HUES64 (cell line): ENCODE data around the gene ERBB2. TPM values are rescaled to one million over a fixed set of nuclear protein-coding genes. Genes with fewer than 3 reads are reported as not detected.

Source experiments
- H3K27ac ChIP-seq: 2 replicates; pipeline ENCODE4 v1.7.0; 2013; ENCODE audit warnings: low read depth, low read length, inconsistent platforms
- H3K27me3 ChIP-seq: 2 replicates; pipeline ENCODE4 v1.6.1; 2013; ENCODE audit warnings: mild to moderate bottlenecking, low read length; ENCODE audit not compliant: insufficient read depth
- H3K36me3 ChIP-seq: 2 replicates; pipeline ENCODE4 v1.6.1; 2013; ENCODE audit warnings: mild to moderate bottlenecking, low read length; ENCODE audit not compliant: insufficient read depth
- H3K4me1 ChIP-seq: 2 replicates; pipeline ENCODE4 v1.6.1; 2013; ENCODE audit warnings: mild to moderate bottlenecking, low read length, moderate library complexity; ENCODE audit not compliant: insufficient read depth
- H3K4me3 ChIP-seq: 2 replicates; pipeline ENCODE4 v1.5.1; 2013; ENCODE audit warnings: mild to moderate bottlenecking, low read length, moderate library complexity
- H3K9ac ChIP-seq: 2 replicates; pipeline ENCODE4 v1.6.1; 2013; ENCODE audit warnings: mild to moderate bottlenecking, low read depth, low read length
- H3K9me3 ChIP-seq: 2 replicates; pipeline ENCODE4 v1.6.1; 2013; ENCODE audit warnings: low read depth, low read length; ENCODE audit not compliant: insufficient read depth
- WGBS: fragments of 150-250, 120-280 bp; methylation state at CpG from one replicate; pipeline ENCODE4 v1.1.7; 2013; ENCODE audit warnings: missing lambda C conversion rate; 5-methylcytosine and 5-hydroxymethylcytosine counted together
- polyA plus RNA-seq, 2 experiments: library from polyadenylated mRNA; stranded (reverse); fragments of 50-300 nt; gene quantifications; one replicate each; pipeline ENCODE4 v1.2.3, GENCODE V29; 2013

The ERBB2 gene
- polyA plus RNA-seq (2013, experiment 1 of 2), result 138 TPM
- polyA plus RNA-seq (2013, experiment 2 of 2), result 104 TPM

GRCh38 chr17:39699818-39700147 lies at the start of gene ERBB2:
ERBB2 (plus strand) TSS chr17:39700064; CDS start chr17:39700239, 175 bp downstream.
- H3K4me3 ChIP-seq, result peak within 1 kb of the TSS; percentile 85
- WGBS, result under 1% methylated on average over 20 of the region's 20 CpGs
- H3K27ac ChIP-seq, result peak within 1 kb of the TSS; percentile 84
- H3K36me3 ChIP-seq, result peaks cover 5% of the 10 kb centered on the region
- peaks cover 46% of the 10 kb centered on the region for H3K4me1 ChIP-seq
- H3K9ac ChIP-seq, result peak within 1 kb of the TSS; percentile 82
- no peaks in the 10 kb centered on the region for H3K9me3 ChIP-seq
- no peaks in the 10 kb centered on the region for H3K27me3 ChIP-seq

GRCh38 chr17:39650121-39650579 lies 49.7 kb upstream of the ERBB2 start:
- Histone ChIP-seq H3K27ac (no peak overlapping the region), H3K4me1 (peaks cover 29% of the 10 kb centered on the region), H3K9ac (no peak overlapping the region), H3K27me3 (no peaks in the 10 kb centered on the region), H3K9me3 (no peaks in the 10 kb centered on the region), H3K4me3 (no peak overlapping the region), H3K36me3 (no peaks in the 10 kb centered on the region)
- 88% methylated on average over 11 of the region's 11 CpGs for WGBS

GRCh38 chr17:39651923-39652586 lies 47.8 kb upstream of the ERBB2 start:
- no peaks in the 10 kb centered on the region for H3K36me3 ChIP-seq
- WGBS, result 85% methylated on average over 8 of the region's 8 CpGs
- H3K4me3 ChIP-seq, result no peak overlapping the region
- H3K9ac ChIP-seq, result peak overlapping the region; percentile 26
- H3K9me3 ChIP-seq, result no peaks in the 10 kb centered on the region
- no peaks in the 10 kb centered on the region for H3K27me3 ChIP-seq
- peak overlapping the region; percentile 81; the same call in 1 of the 2 replicates for H3K27ac ChIP-seq
- H3K4me1 ChIP-seq, result peaks cover 23% of the 10 kb centered on the region

GRCh38 chr17:39652587-39653315 lies 47.1 kb upstream of the ERBB2 start:
- no peaks in the 10 kb centered on the region for H3K9me3 ChIP-seq
- no peaks in the 10 kb centered on the region for H3K36me3 ChIP-seq
- H3K4me3 ChIP-seq, result no peak overlapping the region
- H3K27ac ChIP-seq, result peak overlapping the region; percentile 81
- peaks cover 23% of the 10 kb centered on the region for H3K4me1 ChIP-seq
- no peaks in the 10 kb centered on the region for H3K27me3 ChIP-seq
- H3K9ac ChIP-seq, result peak overlapping the region; percentile 26
- WGBS, result 40% methylated on average over 7 of the region's 7 CpGs

- Histone ChIP-seq H3K9me3 (no peaks in the 10 kb centered on the region), H3K4me1 (peaks cover 23% of the 10 kb centered on the region), H3K27me3 (no peaks in the 10 kb centered on the region), H3K9ac (0 out of 2 replicates have a peak overlapping the region, but pooled peaks have one; percentile 24), H3K27ac (peak overlapping the region; percentile 81; the same call in 1 of the 2 replicates), H3K36me3 (no peaks in the 10 kb centered on the region), H3K4me3 (no peak overlapping the region)
- 77% methylated on average over 12 of the region's 12 CpGs for WGBS
These were observed 46.6 kb upstream of the ERBB2 start for GRCh38 chr17:39653316-39653661.

- no peaks in the 10 kb centered on the region for H3K27me3 ChIP-seq
- no peaks in the 10 kb centered on the region for H3K36me3 ChIP-seq
- peaks cover 21% of the 10 kb centered on the region for H3K4me1 ChIP-seq
- no peaks in the 10 kb centered on the region for H3K9me3 ChIP-seq
- no peak overlapping the region for H3K9ac ChIP-seq
- WGBS, result 77% methylated on average over 14 of the region's 14 CpGs
- peak overlapping the region; percentile 81; the same call in 1 of the 2 replicates for H3K27ac ChIP-seq
- no peak overlapping the region for H3K4me3 ChIP-seq
These were observed 46.1 kb upstream of the ERBB2 start for GRCh38 chr17:39653662-39654331.

GRCh38 chr17:39655105-39655504 lies 44.8 kb upstream of the ERBB2 start:
- WGBS, result 97% methylated on average over 2 of the region's 2 CpGs

GRCh38 chr17:39658346-39658745 lies 41.5 kb upstream of the ERBB2 start:
- Histone ChIP-seq H3K27me3 (no peaks in the 10 kb centered on the region), H3K36me3 (peaks cover 16% of the 10 kb centered on the region), H3K27ac (no peak overlapping the region), H3K4me3 (no peak overlapping the region), H3K4me1 (peaks cover 9% of the 10 kb centered on the region), H3K9ac (no peak overlapping the region), H3K9me3 (no peaks in the 10 kb centered on the region)
- WGBS, result 91% methylated on average over 11 of the region's 11 CpGs

More at GRCh38 chr17:39655105-39655504, 44.8 kb upstream of the ERBB2 start:
- H3K4me1 ChIP-seq, result peaks cover 18% of the 10 kb centered on the region
- H3K4me3 ChIP-seq, result no peak overlapping the region
- H3K9ac ChIP-seq, result no peak overlapping the region
- H3K27ac ChIP-seq, result no peak overlapping the region
- no peaks in the 10 kb centered on the region for H3K27me3 ChIP-seq
- no peaks in the 10 kb centered on the region for H3K9me3 ChIP-seq
- peaks cover 7% of the 10 kb centered on the region for H3K36me3 ChIP-seq

GRCh38 chr17:39658760-39659159 lies 41.1 kb upstream of the ERBB2 start:
- peaks cover 7% of the 10 kb centered on the region; the same call in 1 of the 2 replicates for H3K4me1 ChIP-seq

GRCh38 chr17:39659279-39660010 lies 40.4 kb upstream of the ERBB2 start:
- Histone ChIP-seq H3K27ac (no peak overlapping the region), H3K9me3 (no peaks in the 10 kb centered on the region), H3K9ac (no peak overlapping the region), H3K4me1 (peaks cover 14% of the 10 kb centered on the region), H3K36me3 (peaks cover 16% of the 10 kb centered on the region), H3K27me3 (no peaks in the 10 kb centered on the region), H3K4me3 (no peak overlapping the region)
- WGBS, result 88% methylated on average over 14 of the region's 15 CpGs

More at GRCh38 chr17:39658760-39659159, 41.1 kb upstream of the ERBB2 start:
- no peaks in the 10 kb centered on the region for H3K9me3 ChIP-seq
- no peaks in the 10 kb centered on the region for H3K27me3 ChIP-seq
- H3K4me3 ChIP-seq, result no peak overlapping the region
- H3K36me3 ChIP-seq, result peaks cover 16% of the 10 kb centered on the region
- 93% methylated on average over 3 of the region's 3 CpGs for WGBS
- no peak overlapping the region for H3K27ac ChIP-seq
- H3K9ac ChIP-seq, result no peak overlapping the region
